ENCODE results near the gene TTYH3. TPM values are rescaled to one million over a fixed set of nuclear protein-coding genes. Genes with fewer than 3 reads are reported as not detected.

TTYH3 gene
- total RNA-seq (2022; extraction: Qiagen RNA extraction) = 34.4 to 56.3 TPM (median 53.2 TPM) in 5 replicates

GRCh38 chr7:2631946-2632732 lies at the start of gene TTYH3:
TTYH3 (plus strand) TSS chr7:2631986; CDS start chr7:2632156, 170 bp downstream.

GRCh38 chr7:2687881-2688318 lies 56.1 kb downstream of the TTYH3 start, which contains the start of gene AMZ1:
AMZ1 (plus strand) TSS chr7:2688202; CDS start chr7:2700452, 12,250 bp downstream.

Other genes starting within 250 kb of the TTYH3 start
- 7.9 to 14.0 TPM (median 11.7 TPM) in 5 replicates for gene CHST12, start 228.4 kb upstream of the TTYH3 start, total RNA-seq (2022; extraction: Qiagen RNA extraction)
- gene GRIFIN, start 155.6 kb upstream of the TTYH3 start, total RNA-seq (2022; extraction: Qiagen RNA extraction) = not detected in 5 replicates
- gene LFNG, start 112.2 kb upstream of the TTYH3 start, total RNA-seq (2022; extraction: Qiagen RNA extraction) = 9.1 to 22.2 TPM (median 20.7 TPM) in 5 replicates
- 19.4 to 36.7 TPM (median 34.1 TPM) in 5 replicates for gene BRAT1, start 76.5 kb upstream of the TTYH3 start, total RNA-seq (2022; extraction: Qiagen RNA extraction)
- gene IQCE, start 73.0 kb upstream of the TTYH3 start, total RNA-seq (2022; extraction: Qiagen RNA extraction) = 8.6 to 14.4 TPM (median 11.3 TPM) in 5 replicates
- gene AMZ1, start 56.2 kb downstream of the TTYH3 start, total RNA-seq (2022; extraction: Qiagen RNA extraction) = 0.02 TPM in 1 of 5 replicates, not detected in the others
- 33.0 to 42.1 TPM (median 41.9 TPM) in 5 replicates for gene GNA12, start 212.3 kb downstream of the TTYH3 start, total RNA-seq (2022; extraction: Qiagen RNA extraction)

Measured in A549 treated with Mapracorat at 1 μM for 4 hours (cell line).